ENCODE results near the gene PHETA1.

- TF ChIP-seq CTCF (IDR thresholded peaks at IDR 0.05) = no peak
- no peak for TF ChIP-seq NR2C2 (CRISPR knock-in tag; IDR thresholded peaks at IDR 0.05)
- no peak for TF ChIP-seq NFE2L1 (CRISPR knock-in tag; IDR thresholded peaks at IDR 0.05)
- TF ChIP-seq FOXK1 (CRISPR knock-in tag; IDR thresholded peaks at IDR 0.05) = no peak
- no peak for TF ChIP-seq RELA (CRISPR knock-in tag; IDR thresholded peaks at IDR 0.05; ENCODE audit: borderline replicate concordance)
- TF ChIP-seq CREB1 (CRISPR knock-in tag; IDR thresholded peaks at IDR 0.05) = no peak
- no peak for TF ChIP-seq ZNF317 (CRISPR knock-in tag; IDR thresholded peaks at IDR 0.05; ENCODE audit: borderline replicate concordance, low read depth)
- TF ChIP-seq, protein P1, sequence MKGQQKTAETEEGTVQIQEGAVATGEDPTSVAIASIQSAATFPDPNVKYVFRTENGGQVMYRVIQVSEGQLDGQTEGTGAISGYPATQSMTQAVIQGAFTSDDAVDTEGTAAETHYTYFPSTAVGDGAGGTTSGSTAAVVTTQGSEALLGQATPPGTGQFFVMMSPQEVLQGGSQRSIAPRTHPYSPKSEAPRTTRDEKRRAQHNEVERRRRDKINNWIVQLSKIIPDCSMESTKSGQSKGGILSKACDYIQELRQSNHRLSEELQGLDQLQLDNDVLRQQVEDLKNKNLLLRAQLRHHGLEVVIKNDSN (CRISPR knock-in tag; IDR thresholded peaks at IDR 0.05) = no peak
- TF ChIP-seq, protein P2, sequence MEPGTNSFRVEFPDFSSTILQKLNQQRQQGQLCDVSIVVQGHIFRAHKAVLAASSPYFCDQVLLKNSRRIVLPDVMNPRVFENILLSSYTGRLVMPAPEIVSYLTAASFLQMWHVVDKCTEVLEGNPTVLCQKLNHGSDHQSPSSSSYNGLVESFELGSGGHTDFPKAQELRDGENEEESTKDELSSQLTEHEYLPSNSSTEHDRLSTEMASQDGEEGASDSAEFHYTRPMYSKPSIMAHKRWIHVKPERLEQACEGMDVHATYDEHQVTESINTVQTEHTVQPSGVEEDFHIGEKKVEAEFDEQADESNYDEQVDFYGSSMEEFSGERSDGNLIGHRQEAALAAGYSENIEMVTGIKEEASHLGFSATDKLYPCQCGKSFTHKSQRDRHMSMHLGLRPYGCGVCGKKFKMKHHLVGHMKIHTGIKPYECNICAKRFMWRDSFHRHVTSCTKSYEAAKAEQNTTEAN (CRISPR knock-in tag; IDR thresholded peaks at IDR 0.05) = no peak
- TF ChIP-seq MAX (CRISPR knock-in tag; IDR thresholded peaks at IDR 0.05) = no peak
- TF ChIP-seq SP1 (CRISPR knock-in tag; conservative IDR thresholded peaks at IDR 0.05) = no peak
- TF ChIP-seq ZNF281 (CRISPR knock-in tag; IDR thresholded peaks at IDR 0.05) = no peak
- no peak for TF ChIP-seq FOXP1 (CRISPR knock-in tag; IDR thresholded peaks at IDR 0.05; ENCODE audit: borderline replicate concordance)
- no peak for TF ChIP-seq TEAD4 (CRISPR knock-in tag; IDR thresholded peaks at IDR 0.05)
These were observed 43.3 kb upstream of the PHETA1 start for GRCh38 chr12:111412007-111412829.

All from WTC11 (cell line).